Right atrium auricular region (tissue), 2 donors: ENCODE results near the gene DGKH. TPM values are rescaled to one million over a fixed set of nuclear protein-coding genes. Genes with fewer than 3 reads are reported as not detected.
A peak's percentile ranks its signal among the peaks of the same experiment; 100 is the strongest.

Source experiments
- DNase-seq: peaks from one replicate; pipeline ENCODE4 v3.0.0-alpha.2; 2019; ENCODE audit warnings: low spot score
- H3K27ac ChIP-seq, 2 donors: fragments of 200-600 bp; sonication (generic); 1 replicate in 1 of 2; 2 replicates in 1 of 2; pipeline ENCODE4 v1.5.1; 2016 to 2019
- H3K27me3 ChIP-seq, 2 donors: fragments of 200-600 bp; sonication (generic); one replicate each; pipeline versions ENCODE4 v1.5.1 to v1.6.0; 2017 to 2019
- H3K36me3 ChIP-seq: fragments of 200-600 bp; sonication (generic); one replicate; pipeline ENCODE4 v1.5.1; 2016
- H3K4me1 ChIP-seq, 2 donors: fragments of 200-600 bp; sonication (generic); one replicate each; pipeline versions ENCODE4 v1.5.1 to v1.6.0; 2017 to 2019
- H3K4me3 ChIP-seq, 2 donors: fragments of 200-600 bp; sonication (generic); 1 replicate in 1 of 2; 2 replicates in 1 of 2; pipeline ENCODE4 v1.5.1; 2017 to 2019; ENCODE audit warnings: mild to moderate bottlenecking in 1 of 2, moderate library complexity in 1 of 2
- H3K9me3 ChIP-seq, 2 donors: fragments of 200-600 bp; sonication (generic); one replicate each; pipeline ENCODE4 v1.5.1; 2019
- CTCF ChIP-seq, 2 donors: fragments of 200-600 bp; sonication (generic); IDR thresholded peaks; one replicate each; pipeline ENCODE4 v1.5.1; 2019; ENCODE audit warnings: antibody characterized with exemption in 2 of 2
- total RNA-seq, 2 donors: library from RNA; depleted of rRNA; stranded (reverse); fragments of >200 nt; gene quantifications; one replicate each; pipeline ENCODE4 v1.1.0, GENCODE V29; 2016

Gene DGKH
- total RNA-seq, 2 donors from 2014 or later: 4.1 to 6.6 TPM

GRCh38 chr13:42190529-42190928, 142.1 kb downstream of the DGKH start:
- Histone ChIP-seq H3K9me3 (no peaks in the 10 kb centered on the region), H3K4me1 (no peaks in the 10 kb centered on the region), H3K36me3 (peaks cover 22% of the 10 kb centered on the region), H3K4me3 (no peak overlapping the region), H3K27ac (no peak overlapping the region), H3K27me3 (no peaks in the 10 kb centered on the region)
- DNase-seq: no peak
- no peak for TF ChIP-seq CTCF (IDR thresholded peaks at IDR 0.05)

GRCh38 chr13:42211704-42212464, 163.4 kb downstream of the DGKH start:
- Histone ChIP-seq H3K4me3 (no peak overlapping the region), H3K4me1 (no peaks in the 10 kb centered on the region), H3K9me3 (no peaks in the 10 kb centered on the region), H3K27me3 (no peaks in the 10 kb centered on the region), H3K27ac (no peak overlapping the region), H3K36me3 (peaks cover 9% of the 10 kb centered on the region)
- DNase-seq: no peak
- TF ChIP-seq CTCF (IDR thresholded peaks at IDR 0.05): no peak

DNA sequence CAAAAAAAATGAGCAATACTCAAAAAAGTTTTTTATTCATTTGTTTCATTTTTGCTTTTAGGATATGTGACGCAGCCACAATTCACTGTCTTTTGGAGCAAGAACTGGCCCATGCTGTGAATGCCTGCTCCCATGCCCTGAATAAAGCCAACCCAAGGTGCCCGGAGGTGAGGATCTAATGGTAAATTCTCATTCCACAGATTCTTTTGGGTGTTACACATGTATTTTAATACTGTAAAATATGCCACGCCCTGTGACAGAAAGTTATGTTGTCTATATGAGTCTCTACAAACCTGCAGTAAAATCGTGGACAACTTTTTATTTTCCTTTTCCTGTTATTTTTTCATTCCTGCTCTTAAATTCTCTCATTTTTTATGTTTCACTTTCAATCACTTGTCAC, 166.0 kb downstream of the DGKH start:
- H3K4me3 ChIP-seq: no peak overlapping the region
- no peak overlapping the region for H3K27ac ChIP-seq
- H3K36me3 ChIP-seq: peaks cover 9% of the 10 kb centered on the region
- TF ChIP-seq CTCF (IDR thresholded peaks at IDR 0.05): no peak
- no peak for DNase-seq
- H3K27me3 ChIP-seq: no peaks in the 10 kb centered on the region
- no peaks in the 10 kb centered on the region for H3K9me3 ChIP-seq
- H3K4me1 ChIP-seq: no peaks in the 10 kb centered on the region

DNA sequence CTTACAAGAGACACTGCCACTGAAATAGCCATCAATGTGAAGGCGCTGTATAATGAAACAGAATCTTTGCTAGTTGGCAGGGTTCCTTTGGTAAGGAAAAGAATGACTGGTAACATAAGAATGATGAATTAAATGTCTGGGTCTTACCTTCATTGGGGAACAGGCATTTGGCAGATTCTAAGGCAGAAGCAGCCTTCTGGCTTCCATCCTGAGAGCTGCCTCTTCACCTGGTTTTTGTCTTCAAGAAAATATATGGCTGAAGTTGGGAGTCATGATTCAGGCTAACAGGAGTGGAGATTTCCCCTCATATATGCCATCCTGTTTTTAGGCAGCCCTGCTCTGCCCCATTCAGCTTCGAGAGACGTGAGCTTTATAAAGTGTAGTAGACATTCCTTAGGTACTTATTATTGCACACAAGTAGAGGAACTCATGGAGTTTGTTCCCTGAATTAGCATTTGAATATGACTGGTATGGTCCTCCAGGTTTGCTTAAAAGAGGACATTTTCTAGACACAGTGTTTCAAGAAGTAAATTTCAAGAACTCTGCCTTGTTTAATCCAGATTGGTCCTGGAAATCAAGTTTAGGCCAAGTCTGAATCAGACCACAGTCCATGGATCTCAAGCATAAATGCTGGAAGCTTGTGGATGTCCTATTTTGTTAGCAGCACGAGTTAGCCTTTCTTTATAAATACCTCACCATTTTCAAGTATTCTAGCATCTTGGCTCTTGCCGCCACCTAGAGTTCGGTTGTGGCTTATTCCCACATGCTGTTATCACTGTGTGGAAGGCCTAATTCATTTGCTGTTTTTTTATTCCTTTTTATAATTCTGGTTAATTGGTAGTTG, 167.4 kb downstream of the DGKH start:
- Histone ChIP-seq H3K4me3 (no peak overlapping the region), H3K27me3 (no peaks in the 10 kb centered on the region), H3K9me3 (no peaks in the 10 kb centered on the region), H3K27ac (no peak overlapping the region), H3K36me3 (peaks cover 16% of the 10 kb centered on the region), H3K4me1 (no peaks in the 10 kb centered on the region)
- peak in 1 of 2 donors; percentile 37 for TF ChIP-seq CTCF (IDR thresholded peaks at IDR 0.05)
- no peak for DNase-seq

- no peak overlapping the region for H3K4me3 ChIP-seq
- H3K27ac ChIP-seq: no peak overlapping the region
- H3K4me1 ChIP-seq: no peaks in the 10 kb centered on the region
- no peak for TF ChIP-seq CTCF (IDR thresholded peaks at IDR 0.05)
- no peaks in the 10 kb centered on the region for H3K9me3 ChIP-seq
- no peaks in the 10 kb centered on the region for H3K27me3 ChIP-seq
- H3K36me3 ChIP-seq: peaks cover 13% of the 10 kb centered on the region
- no peak for DNase-seq
Measured at GRCh38 chr13:42216422-42216735, 167.9 kb downstream of the DGKH start.
